Tibial artery (tissue), 4 donors: Measurements from ENCODE around the gene CSNK1G2.

ENCODE experiments used
- DNase-seq, 2 donors: peaks; one replicate each; pipeline ENCODE4 v3.0.0-alpha.2; 2019
- H3K27ac ChIP-seq, 2 donors: fragments of 200-600 bp; sonication (generic) in 1 of 2; 1 replicate in 1 of 2; 2 replicates in 1 of 2; pipeline ENCODE4 v1.5.1; 2018 to 2019; ENCODE audit warnings: mild to moderate bottlenecking in 1 of 2
- H3K27me3 ChIP-seq, 2 donors: fragments of 200-600 bp; sonication (generic) in 1 of 2; one replicate each; pipeline versions ENCODE4 v1.5.1 to v1.6.0; 2016 to 2019
- H3K36me3 ChIP-seq, 3 donors: fragments of 200-600 bp; sonication (generic) in 2 of 3; one replicate each; pipeline ENCODE4 v1.5.1; 2016 to 2019; ENCODE audit warnings: mild to moderate bottlenecking in 2 of 3
- H3K4me1 ChIP-seq, 4 donors: fragments of 200-600 bp; sonication (generic) in 2 of 4; 1 replicate in 3 of 4; 2 replicates in 1 of 4; pipeline ENCODE4 v1.5.1; 2016 to 2019
- H3K4me3 ChIP-seq, 2 donors: fragments of 200-600 bp; sonication (generic) in 1 of 2; 1 replicate in 1 of 2; 2 replicates in 1 of 2; pipeline ENCODE4 v1.5.1; 2018 to 2019; ENCODE audit warnings: mild to moderate bottlenecking in 2 of 2
- H3K9me3 ChIP-seq, 3 donors: fragments of 200-600 bp; sonication (generic) in 1 of 3; one replicate each; pipeline ENCODE4 v1.5.1; 2016 to 2019
- intact Hi-C: fragments of 100-400 bp; cut with DNase I; formaldehyde crosslinking; loops from one replicate; pipeline ENCODE4 v1.15.0; 2023; ENCODE audit warnings: low total_unique reads
- TF ChIP-seq, protein P1 (sequence below), 2 experiments: fragments of 200-600 bp in 1 of 2; fragments of 450-650 bp in 1 of 2; IDR thresholded peaks; one replicate each; pipeline ENCODE4 v1.5.1; 2017 to 2019; ENCODE audit warnings: antibody characterized with exemption in 2 of 2, mild to moderate bottlenecking in 1 of 2, moderate library complexity in 1 of 2

The CSNK1G2 gene

DNA sequence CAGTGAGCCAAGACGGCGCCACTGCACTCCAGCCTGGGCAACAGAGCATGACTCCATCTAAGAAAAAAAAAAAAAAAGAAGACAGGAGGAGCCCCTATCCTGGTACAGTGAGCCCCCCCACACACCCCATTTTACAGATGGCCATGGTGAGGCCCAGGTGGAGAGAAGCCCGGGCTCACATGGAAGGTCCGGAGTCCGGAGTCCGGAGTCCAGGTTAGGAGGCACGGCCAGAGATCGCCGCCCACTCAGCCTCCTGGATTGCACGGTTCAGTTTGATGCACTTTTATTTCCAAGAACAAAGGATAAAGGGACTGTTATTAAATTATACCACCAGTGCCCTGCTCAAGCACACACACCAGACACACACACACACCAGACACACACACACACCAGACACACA lies 85.8 kb downstream of the CSNK1G2 start:
- Histone ChIP-seq H3K36me3 (no peaks in the 10 kb centered on the region), H3K27me3 (no peaks in the 10 kb centered on the region), H3K27ac (no peak overlapping the region), H3K9me3 (peaks cover 0 to 5% (median 0%) of the 10 kb centered on the region in 3 donors), H3K4me1 (peaks cover 5 to 26% (median 13%) of the 10 kb centered on the region in 4 donors), H3K4me3 (no peak overlapping the region)
- intact Hi-C loops, result loop anchor here (2.0 kb wide), 1 partner anchor 42 kb away; no protein-coding TSS in a partner anchor
- TF ChIP-seq, protein P1, sequence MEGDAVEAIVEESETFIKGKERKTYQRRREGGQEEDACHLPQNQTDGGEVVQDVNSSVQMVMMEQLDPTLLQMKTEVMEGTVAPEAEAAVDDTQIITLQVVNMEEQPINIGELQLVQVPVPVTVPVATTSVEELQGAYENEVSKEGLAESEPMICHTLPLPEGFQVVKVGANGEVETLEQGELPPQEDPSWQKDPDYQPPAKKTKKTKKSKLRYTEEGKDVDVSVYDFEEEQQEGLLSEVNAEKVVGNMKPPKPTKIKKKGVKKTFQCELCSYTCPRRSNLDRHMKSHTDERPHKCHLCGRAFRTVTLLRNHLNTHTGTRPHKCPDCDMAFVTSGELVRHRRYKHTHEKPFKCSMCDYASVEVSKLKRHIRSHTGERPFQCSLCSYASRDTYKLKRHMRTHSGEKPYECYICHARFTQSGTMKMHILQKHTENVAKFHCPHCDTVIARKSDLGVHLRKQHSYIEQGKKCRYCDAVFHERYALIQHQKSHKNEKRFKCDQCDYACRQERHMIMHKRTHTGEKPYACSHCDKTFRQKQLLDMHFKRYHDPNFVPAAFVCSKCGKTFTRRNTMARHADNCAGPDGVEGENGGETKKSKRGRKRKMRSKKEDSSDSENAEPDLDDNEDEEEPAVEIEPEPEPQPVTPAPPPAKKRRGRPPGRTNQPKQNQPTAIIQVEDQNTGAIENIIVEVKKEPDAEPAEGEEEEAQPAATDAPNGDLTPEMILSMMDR (IDR thresholded peaks at IDR 0.05), result no peak
- DNase-seq, result no peak

DNA sequence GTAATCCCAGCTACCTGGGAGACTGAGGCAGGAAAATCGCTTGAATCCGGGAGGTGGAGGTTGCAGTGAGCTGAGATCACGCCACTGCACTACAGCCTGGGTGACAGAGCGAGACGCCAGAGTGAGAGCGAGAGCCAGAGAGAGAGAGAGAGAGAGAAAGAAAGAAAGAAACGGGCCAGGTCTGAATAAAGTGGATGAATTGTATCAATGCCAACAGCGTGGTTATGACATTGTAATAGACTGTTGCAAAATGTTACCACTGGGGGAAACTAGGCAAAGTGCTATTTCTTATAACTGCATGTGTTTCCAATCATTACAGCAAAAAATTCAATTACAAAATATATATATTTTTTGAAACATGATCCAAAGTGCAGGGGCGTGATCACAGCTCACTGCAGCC lies 86.4 kb downstream of the CSNK1G2 start:
- peak in 1 of 2 donors; percentile 42 for DNase-seq
- peaks cover 0 to 5% (median 0%) of the 10 kb centered on the region in 3 donors for H3K9me3 ChIP-seq
- H3K27ac ChIP-seq, result peak overlapping the region in 1 of 2 donors; percentile 1
- H3K4me1 ChIP-seq, result peaks cover 6 to 31% (median 19%) of the 10 kb centered on the region in 4 donors
- no peak overlapping the region for H3K4me3 ChIP-seq
- intact Hi-C loops, result loop anchor here (2.0 kb wide), 1 partner anchor 41 kb away; no protein-coding TSS in a partner anchor
- H3K27me3 ChIP-seq, result no peaks in the 10 kb centered on the region
- H3K36me3 ChIP-seq, result no peaks in the 10 kb centered on the region
- TF ChIP-seq, protein P1 (IDR thresholded peaks at IDR 0.05), result peak in 1 of 2 experiments; percentile 10
